Measurements from ENCODE around the gene RASGRF2.
A peak's percentile ranks its signal among the peaks of the same experiment; 100 is the strongest.

Gene RASGRF2

GRCh38 chr5:80951366-80951765 is 8.8 kb upstream of the RASGRF2 start:
- no peak for DNase-seq (ENCODE audit: low read depth in 2 of 2)

DNA sequence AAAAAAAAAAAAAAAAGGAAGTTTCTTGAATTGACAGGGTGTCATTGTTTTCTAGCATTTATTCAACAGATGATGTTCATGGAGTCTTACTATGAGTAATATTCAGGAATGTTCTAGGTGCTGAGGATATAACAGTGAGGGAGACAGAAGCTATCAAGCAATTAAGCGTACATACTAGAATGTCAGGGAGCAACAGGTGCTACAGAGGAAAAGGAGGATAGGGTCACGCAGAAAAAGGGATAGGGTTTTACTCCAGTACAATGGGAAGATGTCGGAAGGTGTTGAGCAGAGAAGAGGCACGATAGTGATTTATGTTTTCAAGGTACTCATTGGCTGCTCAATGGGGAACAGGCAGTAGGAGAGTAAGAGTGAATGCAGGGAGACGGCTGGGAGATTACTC is 6.6 kb upstream of the RASGRF2 start:
- DNase-seq (ENCODE audit: low read depth in 2 of 2) = no peak

DNA sequence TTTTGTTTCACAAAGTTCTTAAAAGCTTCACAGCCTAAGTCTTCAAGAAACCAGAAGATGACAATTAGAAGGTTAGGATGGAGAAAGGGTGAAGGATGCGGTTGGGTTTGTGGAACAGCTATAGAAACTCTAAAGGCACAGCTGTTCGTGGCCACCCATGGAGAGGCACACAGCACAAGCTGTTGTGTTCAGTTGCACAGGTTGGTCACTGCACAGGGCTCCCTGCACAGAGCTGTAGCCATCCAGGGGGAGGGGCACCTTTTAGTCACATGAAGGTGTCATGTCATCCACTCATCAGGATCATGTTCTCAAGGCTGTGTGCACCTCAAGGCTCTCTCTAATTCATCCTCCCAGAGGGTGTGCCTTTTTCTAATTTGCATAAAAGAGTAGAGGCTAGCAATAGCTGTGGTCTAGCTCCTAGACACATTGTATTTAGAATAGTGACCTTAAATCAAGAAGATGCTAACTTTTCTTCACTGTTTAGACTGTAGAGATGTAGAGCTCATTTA is 5.0 kb upstream of the RASGRF2 start:
- no peak for DNase-seq (ENCODE audit: low read depth in 2 of 2)

DNA sequence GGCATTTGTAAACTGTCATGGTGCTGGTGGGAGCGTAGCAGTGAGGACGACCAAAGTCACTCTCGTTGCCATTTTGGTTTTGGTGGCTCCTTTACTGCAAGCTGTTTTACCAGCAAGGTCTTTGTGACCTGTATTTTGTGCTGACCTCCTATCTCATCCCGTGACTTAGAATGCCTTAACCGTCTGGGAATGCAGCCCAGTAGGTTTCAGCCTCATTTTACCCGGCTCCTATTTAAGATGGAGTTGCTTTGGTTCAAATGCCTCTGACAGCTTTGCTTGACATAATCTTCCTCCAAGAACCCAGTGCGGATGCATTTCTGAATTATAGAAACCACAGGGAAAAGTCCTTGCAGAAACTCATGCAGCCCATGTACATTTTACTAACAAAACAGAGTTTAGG is 3.9 kb upstream of the RASGRF2 start:
- DNase-seq (ENCODE audit: low read depth in 2 of 2) = no peak

DNA sequence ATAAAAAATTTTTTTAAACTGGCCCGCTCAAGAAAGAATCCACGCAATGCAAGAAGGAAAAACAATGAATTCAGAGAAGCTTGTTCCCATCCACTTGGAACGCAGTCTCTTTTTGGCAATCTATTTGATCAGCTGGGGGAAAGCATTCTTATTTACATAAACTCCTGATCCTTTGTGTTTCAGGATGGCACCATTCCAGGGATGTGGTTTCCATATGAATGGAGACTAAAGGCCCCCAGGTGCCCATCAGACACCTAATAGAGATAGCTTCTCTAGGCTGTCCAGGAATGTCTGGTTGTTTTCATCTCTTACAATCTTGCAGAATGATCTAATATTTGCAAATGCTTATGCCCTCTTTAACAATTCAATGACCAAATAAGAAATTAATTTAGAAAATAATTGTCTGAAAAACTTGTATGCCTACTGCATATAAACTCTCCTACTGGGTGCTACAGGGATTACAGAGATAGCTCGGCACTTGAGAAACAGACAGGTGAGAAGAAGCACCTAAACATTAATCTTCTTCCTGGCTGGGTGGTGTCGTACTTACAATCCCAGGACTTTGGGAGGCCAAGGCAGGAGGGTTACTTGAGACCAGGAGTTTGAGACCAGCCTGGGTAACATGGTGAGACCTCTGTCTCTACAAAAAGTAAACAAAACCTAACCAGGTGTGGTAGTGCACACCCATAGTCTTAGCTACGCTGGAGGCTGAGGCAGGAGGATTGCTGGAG is 3.0 kb upstream of the RASGRF2 start:
- no peak for DNase-seq (ENCODE audit: low read depth in 2 of 2)

DNA sequence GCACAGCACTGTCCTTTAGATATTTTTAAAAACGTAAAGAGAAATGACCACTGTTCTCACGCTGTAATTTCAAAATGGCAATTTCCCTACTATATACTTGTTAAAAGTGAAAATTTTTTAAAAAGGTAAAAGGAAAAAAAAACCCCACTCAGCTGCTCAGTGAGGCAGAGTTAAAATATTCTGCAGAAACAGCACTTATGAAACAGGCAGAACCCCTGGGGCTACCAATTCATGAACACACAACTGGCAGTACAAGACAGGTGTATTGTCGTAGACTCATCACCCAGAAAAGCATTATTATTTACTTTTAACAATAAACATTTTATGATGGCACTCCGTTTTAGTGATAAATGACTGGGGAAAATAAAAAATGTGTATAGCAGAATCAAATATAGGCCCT is 1.5 kb upstream of the RASGRF2 start:
- no peak for DNase-seq (ENCODE audit: low read depth in 2 of 2)

- no peak for DNase-seq (ENCODE audit: low read depth in 2 of 2)
These were observed 1.0 kb upstream of the RASGRF2 start for GRCh38 chr5:80959138-80959537.

DNA sequence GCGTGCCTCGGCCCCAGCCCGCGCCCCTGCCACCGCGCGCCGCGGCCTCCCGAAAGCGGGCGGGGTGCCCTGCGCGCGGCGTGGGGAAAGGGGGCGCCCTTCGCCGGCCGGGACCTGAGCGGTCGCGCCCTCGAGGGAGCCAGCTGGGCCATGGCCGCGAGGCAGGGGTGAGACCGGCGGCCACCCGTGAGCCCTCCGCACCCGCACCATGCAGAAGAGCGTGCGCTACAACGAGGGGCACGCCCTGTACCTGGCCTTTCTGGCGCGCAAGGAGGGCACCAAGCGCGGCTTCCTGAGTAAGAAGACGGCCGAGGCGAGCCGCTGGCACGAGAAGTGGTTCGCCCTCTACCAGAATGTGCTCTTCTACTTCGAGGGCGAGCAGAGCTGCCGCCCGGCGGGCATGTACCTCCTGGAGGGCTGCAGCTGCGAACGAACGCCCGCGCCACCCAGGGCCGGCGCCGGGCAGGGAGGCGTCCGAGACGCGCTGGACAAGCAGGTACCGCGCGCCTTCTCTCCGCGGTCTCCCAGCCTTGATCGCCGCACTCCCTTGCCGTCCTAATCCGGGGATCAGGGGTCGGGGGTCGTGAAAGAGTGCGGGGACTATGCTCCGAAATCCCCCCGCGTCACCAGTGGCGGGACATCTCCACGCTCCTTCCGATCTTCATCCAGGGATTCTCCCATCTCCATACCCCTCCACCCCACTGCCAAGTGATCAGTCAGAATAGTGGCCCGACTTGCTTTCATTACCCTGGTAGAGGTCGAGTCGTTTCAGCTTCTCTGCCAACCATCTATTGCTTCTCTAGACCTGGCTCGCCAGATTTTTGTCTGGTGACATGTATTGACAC is 590 bp downstream of the RASGRF2 start:
- peak; percentile 23 to 26 for DNase-seq (ENCODE audit: low read depth in 2 of 2)

GRCh38 chr5:80961376-80962281 is 1.5 kb downstream of the RASGRF2 start:
- DNase-seq (ENCODE audit: low read depth in 2 of 2) = peak; percentile 5 to 32

GRCh38 chr5:80962630-80963520 is 2.7 kb downstream of the RASGRF2 start:
- no peak for DNase-seq (ENCODE audit: low read depth in 2 of 2)

DNA sequence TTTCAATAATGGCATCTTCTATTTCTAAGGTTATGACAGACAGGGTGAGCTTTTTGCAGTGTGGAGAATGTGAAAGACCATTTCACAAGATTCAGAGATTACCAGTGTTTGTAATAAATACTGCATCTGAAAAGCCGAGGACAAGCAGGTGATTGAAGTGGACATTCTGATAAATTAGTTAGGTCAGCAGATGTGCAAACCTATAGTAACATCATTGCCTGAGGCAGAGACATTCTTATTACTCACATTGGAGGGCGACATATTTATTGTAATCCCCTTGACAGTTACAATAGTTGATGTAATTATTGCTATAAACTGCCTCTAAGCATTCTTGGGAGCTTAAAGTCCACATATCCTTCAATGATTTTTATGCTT is 3.3 kb downstream of the RASGRF2 start:
- no peak for DNase-seq (ENCODE audit: low read depth in 2 of 2)

- no peak for DNase-seq (ENCODE audit: low read depth in 2 of 2)
These were observed 3.9 kb downstream of the RASGRF2 start for GRCh38 chr5:80963966-80964481.

DNA sequence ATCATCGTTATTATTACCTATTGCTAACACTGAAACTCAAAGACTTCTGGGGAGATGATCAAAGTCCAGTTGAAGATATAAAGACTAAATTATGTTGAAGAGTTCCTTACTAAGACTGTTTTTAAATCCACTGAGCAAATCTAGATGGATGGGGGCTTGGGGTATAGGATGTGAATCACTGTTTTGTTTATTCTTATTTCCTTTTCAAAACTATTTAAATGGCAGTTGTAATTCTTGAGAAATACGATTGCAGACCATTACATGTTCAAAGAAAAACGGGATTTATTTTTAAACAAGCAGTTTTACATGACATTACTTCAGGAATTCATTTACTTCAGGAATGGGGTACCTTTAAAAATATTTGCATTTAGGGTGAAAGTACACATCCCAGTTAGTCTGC is 4.3 kb downstream of the RASGRF2 start:
- DNase-seq (ENCODE audit: low read depth in 2 of 2) = no peak

DNA sequence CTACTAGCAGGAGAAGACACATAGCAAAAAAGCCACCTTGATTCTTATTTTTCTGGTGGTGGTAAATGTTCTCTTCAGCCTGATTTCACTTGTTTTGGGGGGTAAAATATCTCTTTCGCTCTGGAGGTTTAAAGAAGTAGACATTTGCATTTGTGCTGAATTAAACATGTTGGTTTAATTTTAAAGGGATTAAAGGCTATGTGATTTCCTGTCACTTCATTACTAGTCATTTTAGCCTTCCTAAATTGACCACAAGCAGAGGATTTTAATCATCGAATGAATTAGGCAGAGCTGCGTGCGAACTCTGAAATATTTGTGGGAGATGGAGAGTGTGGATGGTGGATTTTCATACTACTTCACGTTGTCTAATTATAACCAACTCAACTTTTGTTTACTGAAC is 4.8 kb downstream of the RASGRF2 start:
- DNase-seq (ENCODE audit: low read depth in 2 of 2) = no peak

DNA sequence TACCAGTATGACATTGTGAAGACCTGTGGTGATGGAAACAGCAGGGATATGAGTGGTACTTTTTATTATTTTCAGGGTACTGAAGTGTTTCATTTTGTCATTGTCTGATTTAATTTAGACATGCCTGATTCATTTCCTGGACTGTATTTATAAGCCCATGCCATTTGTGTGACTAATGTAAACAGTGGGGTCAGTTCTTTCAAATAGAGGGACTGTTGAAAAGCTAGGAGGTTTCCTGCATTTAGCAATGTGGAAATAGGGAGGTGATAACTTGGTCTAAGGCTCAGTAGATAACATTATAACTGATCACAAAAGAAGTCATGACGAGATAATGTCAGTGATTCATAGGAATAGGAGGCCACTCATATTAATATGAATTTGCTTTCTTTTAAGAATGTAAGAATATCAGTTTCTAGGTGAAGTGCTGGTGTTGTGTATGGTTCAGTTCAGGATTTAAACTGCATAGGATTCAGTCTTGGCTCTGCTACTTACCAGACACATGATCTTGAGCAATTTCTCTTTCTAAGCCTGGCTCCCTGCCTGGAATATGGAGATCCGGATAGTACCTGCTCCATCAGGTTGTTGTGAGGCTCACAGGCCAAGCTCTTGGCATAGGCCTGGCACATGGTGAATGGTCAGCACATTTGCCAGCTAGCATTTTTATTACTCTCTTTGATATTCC is 7.5 kb downstream of the RASGRF2 start:
- no peak for DNase-seq (ENCODE audit: low read depth in 2 of 2)

GRCh38 chr5:80973027-80973426 is 12.9 kb downstream of the RASGRF2 start:
- no peak for DNase-seq (ENCODE audit: low read depth in 2 of 2)

DNA sequence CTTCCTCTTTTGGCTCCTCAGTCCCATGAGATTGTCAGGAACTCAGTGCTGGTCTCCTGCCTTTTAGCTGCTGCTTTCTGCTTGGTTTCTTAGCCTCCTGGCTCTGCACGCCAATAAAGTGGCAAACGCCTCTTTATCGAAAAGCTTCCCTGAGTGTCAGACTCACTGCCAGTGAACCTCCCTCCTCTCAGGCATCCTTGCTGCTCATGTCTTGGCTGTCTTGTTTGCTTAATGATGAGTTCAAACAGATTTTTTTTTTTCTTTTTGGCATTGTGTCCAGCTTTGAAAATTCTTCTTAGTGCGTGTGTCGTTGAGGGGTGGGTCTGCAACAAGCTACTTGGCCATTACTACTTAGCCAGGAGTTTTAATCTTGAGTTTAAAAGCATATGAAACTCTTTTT is 14.9 kb downstream of the RASGRF2 start:
- DNase-seq (ENCODE audit: low read depth in 2 of 2) = no peak

DNA sequence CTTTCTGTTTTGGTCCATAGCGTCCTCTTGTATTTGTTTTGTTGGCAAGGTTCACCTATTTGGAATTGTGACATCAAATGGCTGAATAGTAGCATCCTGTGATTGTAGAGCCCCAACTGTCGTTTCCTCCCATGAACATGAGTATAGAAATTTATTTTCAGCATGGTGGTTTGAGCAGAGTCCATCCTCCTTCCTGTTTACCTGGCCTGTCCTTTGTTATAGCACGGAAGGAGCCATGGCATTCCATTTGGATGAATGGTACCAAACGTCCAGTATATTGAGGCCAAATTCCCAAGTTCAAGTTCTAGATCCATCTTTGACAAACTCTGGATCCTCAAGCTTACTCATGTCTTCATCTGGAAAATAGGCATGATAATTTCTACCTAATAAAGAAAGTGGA is 16.8 kb downstream of the RASGRF2 start:
- no peak for DNase-seq (ENCODE audit: low read depth in 2 of 2)

DNA sequence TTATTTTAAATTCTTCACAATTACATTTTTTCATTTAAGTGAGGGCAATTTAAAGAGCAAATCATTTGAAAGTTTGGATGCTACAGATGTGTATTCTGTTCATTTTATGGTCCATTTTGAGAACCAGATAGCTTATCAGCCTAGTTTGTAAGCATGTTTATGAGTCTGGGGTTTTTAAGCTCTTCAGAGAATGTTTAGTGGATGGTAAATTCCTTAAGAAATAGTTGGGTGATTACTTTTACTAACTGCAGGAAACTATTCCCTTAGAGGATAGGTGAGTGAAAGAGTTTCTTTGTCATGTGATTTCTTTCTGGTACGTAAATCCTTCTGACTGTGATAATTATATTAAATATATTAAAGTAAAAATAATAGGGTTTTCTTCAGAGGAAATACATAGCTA is 17.6 kb downstream of the RASGRF2 start:
- no peak for DNase-seq (ENCODE audit: low read depth in 2 of 2)

DNA sequence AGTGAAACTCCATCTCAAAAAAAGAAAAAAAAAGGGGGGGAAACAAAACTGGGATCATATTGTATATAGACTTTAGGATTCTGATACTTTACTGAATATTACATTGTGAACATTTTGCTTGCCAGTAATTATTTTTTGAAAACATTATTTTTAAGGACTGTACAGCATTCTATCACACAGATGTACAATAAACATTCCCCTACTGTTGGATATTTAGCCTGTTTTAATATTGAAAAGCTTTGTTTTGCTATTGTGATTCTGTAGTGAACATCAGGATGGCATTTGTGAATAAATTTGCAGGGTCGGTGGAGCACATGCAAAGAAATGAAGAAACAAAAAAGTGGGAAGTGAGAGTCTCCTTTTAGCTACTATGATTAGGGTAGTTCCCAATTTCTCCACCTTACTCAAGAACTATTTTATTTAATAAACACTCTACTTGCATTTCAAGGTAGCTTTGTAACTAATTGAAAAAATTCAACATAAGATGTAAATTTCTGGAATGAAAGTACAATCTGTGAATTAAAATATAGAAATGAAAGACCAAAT is 18.7 kb downstream of the RASGRF2 start:
- DNase-seq (ENCODE audit: low read depth in 2 of 2) = no peak

All from stimulated activated CD8-positive, alpha-beta memory T cell treated with anti-CD3 and anti-CD28 coated beads, Interleukin-2, amount 100 ng/mL, for 48 hours (primary cell).